HG03439 (cell line): ENCODE data around the gene CLHC1.
"Not testable (repeated sequence)": the region's sequence is repeated elsewhere in the genome, so short reads cannot be mapped to it uniquely, and the experiment has no call there.

Source experiments
- ATAC-seq: cut with Tn5 transposase; IDR thresholded peaks from one replicate; pipeline ENCODE4 v1.9.1; 2021; ENCODE audit warnings: mild to moderate bottlenecking, moderate library complexity; ENCODE audit not compliant: unreplicated experiment

Gene CLHC1

GRCh38 chr2:55232084-55232862 is at the start of gene CLHC1, which contains the start of gene RPS27A:
Gene CLHC1, minus strand, starts transcription at chr2:55232293. Its CDS starts 9,882 bp downstream, at chr2:55222411.
Gene RPS27A, plus strand, starts transcription at chr2:55232688. Its CDS starts 137 bp downstream, at chr2:55232825.
- peak; percentile 86 for ATAC-seq

- ATAC-seq = not testable (repeated sequence)
Observed at GRCh38 chr2:55280851-55281546, 48.9 kb upstream of the CLHC1 start.

GRCh38 chr2:55279859-55280424 is 47.8 kb upstream of the CLHC1 start:
- not testable (repeated sequence) for ATAC-seq

GRCh38 chr2:55279214-55279835 is 47.2 kb upstream of the CLHC1 start:
- not testable (repeated sequence) for ATAC-seq

DNA sequence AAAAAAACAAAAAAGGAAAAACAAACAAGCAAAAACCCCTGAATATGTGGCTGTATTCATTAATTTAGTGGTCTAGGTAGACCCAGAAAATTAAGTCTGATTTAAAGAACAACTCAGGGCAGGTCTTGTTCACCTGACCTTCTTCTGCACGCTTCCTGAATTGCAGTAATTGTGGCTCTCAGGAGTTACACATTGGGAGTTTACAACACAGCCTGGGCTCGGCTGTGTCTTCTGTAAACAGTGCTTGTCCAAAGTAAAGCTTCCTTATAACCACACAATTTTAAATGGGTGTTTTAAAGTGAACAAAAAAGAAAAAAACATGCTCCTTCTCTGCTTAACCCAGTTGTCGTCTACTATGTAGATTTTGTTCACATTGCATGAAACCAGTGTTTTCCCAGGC is 45.2 kb upstream of the CLHC1 start:
- no peak for ATAC-seq

GRCh38 chr2:55274346-55274745 is 42.3 kb upstream of the CLHC1 start:
- ATAC-seq = not testable (repeated sequence)

- no peak for ATAC-seq
Observed at GRCh38 chr2:55269645-55269990, 37.5 kb upstream of the CLHC1 start.

GRCh38 chr2:55268907-55269644 is 37.0 kb upstream of the CLHC1 start, which contains the start of gene MTIF2:
Gene MTIF2, minus strand, starts transcription at chr2:55269231. Its CDS starts 5,373 bp downstream, at chr2:55263858.
- peak; percentile 99 for ATAC-seq

DNA sequence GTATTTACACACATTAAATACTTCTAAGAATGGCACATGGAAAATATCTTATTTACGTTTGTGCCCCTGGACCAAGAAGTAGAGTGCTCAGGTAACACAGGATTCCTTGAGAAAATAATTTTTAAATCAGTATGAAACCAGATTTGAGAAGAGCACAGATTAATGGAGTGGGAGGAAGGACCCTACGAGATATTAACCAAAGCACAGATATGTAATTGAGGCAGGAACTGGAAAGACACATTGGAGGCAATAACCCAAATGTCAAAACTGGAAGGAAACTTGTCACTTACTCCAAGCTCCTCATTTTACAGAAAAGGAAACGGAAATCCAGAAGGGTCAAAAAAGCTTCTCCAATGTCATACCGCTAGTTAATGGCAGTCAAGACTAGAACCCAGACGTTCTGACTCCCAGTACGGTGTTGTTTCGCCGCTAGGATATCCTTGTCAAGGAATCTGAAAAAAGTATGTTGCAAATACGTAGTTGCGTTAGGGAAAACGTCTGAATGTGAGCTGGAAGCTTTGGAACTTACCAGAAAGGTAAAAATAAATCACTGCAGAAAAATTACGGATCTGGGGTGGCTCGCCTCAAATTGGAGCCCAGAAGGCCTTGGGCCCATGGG is 36.3 kb upstream of the CLHC1 start:
- no peak for ATAC-seq

DNA sequence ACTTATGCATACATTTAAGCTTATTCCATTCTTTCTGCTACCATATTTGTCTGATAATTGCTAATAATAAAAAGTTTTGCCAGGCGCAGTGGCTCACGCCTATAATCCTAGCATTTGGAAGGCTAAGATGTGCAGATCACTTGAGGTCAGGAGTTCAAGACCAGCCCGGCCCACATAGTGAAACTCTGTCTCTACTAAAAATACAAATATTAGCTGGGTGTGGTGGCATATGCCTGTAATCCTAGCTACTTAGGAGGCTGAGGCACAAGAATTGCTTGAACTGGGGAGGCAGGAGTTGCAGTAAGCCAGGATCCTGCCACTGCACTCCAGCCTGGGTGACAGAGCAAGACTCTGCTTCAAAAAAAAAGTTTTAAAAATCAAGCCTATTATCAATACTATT is 27.5 kb upstream of the CLHC1 start:
- ATAC-seq = not testable (repeated sequence)

DNA sequence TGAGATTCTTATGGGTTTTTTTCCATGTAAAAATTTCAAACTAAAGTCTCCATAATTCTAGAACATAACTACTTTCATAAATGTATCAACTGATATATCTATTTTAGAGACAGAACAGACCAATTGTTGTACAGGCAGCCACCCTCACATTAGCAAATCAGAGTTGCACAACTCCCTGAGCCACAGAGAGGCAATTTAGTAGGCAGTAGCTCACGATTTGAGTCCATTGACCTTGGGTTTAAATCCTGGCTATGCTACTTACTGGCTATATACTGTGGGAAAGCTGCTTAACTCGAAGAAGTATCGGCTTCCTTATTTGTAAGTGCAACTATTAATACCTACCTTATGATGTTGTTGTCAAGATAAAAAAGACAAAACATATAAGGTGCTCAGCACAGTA is 20.7 kb upstream of the CLHC1 start:
- ATAC-seq = no peak

DNA sequence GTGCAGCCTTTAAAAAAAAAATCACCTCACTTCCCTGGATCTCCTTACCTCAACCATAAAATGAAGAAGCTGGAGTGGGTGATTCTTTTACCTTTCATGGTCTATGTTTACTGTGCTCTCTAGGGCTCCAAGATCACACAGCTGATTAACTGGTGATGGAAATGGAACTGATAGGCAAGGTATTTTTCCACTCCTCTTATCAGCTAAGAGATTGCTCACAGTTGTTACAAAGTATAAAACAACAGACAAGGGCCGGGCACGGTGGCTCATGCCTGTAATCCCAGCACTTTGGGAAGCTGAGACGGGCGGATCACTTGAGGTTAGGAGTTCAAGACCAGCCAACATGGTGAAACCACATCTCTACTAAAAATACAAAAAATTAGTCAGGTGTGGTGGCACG is 14.9 kb upstream of the CLHC1 start:
- no peak for ATAC-seq

GRCh38 chr2:55245411-55245810 is 13.3 kb upstream of the CLHC1 start:
- no peak for ATAC-seq

GRCh38 chr2:55242617-55243016 is 10.5 kb upstream of the CLHC1 start:
- no peak for ATAC-seq

- not testable (repeated sequence) for ATAC-seq
Observed at GRCh38 chr2:55241582-55241981, 9.5 kb upstream of the CLHC1 start.

DNA sequence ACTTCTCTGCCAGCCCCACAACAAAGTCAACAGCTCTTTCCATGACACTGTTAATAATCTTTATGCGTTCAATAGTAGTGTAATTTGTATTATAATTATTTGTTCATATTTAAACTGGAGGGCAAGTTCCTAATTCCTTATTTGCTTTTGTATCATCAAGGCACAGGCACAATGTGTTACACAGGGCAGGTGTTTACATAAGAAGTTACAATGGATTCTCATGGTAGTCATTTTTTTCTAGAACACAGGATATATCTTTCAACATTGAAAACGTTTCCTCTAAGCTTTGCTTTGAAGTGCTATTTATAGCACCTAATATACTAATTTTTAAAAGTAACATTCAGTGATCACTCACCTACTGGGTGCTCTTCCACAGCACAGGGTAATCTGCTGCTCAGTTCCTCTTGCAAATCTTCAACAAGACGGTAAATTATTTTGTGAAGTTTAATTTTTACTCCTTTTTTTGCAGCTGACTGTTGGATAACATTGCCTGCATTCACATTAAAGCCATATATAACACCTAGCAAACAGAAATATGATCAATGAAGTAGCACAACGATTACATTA is 7.6 kb upstream of the CLHC1 start:
- ATAC-seq = no peak

GRCh38 chr2:55236992-55237543 is 5.0 kb upstream of the CLHC1 start:
- ATAC-seq = no peak

DNA sequence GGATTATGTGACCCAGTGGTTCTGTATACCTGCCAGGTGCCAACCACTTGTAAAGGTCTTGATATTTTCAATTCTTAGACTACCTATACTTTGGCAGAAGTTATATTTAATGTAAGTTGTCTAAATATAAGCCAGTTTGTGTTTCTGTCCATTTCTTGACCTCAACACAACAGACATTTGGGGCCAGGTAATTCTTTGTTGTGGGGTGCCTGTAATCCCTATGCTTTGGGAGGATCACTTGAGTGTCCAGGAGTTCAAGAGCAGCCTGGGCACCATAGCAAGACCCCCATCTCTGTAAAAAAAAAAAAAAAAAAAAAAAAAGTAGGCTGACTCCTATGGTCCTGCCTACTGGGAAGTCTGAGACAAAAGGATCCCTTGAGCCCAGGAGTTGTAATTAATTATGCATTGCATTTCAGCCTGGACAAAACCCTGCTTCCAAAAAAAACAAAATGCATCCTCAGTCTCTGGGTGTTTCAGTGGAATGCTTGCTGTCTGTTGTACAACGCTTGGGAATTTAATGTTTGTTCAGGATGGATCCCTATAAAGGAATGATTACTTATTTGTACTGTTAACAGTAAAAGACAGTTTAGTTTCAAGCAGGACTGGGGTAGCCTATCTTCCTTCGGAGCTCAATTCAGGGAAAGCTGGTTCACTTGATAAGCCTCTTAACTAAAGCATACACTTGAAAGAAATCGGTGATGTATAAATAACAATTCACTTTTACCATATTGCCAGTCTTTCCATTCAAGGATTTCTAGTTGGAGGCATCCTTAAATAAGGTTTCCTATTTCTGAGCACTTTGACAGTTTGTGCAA is 3.8 kb upstream of the CLHC1 start:
- no peak for ATAC-seq

- no peak for ATAC-seq
Observed at GRCh38 chr2:55233658-55233940, 1.5 kb upstream of the CLHC1 start.
